PC-9 (cell line): ENCODE results near the gene PBX4.

Experiments used
- EZH2 ChIP-seq: fragments of 200-600 bp; sonication (generic); IDR thresholded peaks from 2 replicates; pipeline ENCODE4 v1.8.0; 2017; ENCODE audit warnings: antibody characterized with exemption, low read depth
- TF ChIP-seq, protein P1 (sequence below): fragments of 200-600 bp; sonication (generic); conservative IDR thresholded peaks from 2 replicates; pipeline ENCODE4 v1.6.1; 2017; ENCODE audit warnings: mixed run types, antibody characterized with exemption, mild to moderate bottlenecking, moderate library complexity

DNA sequence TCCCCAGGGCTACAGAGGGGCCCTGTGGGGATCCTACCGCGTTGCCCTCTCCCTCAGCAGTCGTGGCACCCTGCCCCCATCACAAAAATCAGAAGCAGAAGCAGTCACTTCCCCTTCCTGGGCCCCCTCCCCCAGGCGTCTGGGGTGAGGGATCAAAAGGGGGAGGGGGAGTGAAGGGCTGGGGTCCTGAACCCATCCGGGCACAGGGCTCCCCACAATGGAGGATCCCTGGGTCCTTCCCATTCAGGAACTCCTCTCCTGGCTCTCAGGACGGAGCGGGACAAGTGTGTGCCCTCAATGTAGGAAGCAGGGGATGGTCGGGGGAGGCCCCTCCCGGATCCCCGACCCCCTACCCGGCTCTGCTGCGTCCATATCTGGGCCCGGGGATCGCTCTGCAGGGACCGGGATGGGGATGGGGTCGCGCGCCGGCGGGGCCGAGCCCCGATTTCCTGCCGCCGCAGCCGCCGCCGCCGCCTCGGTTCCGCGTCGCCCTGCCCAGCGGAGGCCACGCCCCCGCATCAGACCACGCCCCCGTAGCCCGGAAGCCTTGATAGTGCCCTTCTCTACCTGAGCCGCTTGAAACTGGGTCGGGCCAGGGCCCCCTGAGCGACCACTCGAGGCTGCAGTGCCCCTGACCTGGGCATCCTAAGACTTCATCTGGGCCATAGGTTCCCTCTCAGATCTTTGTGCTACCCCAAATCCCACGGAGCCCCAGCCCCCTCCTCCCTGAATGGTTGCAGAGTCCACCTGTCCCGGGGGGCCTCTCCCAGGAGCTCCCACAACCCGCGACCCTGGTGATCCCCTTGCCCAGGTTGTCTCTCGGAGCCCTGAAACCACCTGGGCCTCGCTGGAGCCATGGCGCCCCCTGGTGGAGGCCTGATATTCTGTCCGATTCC is 24.9 kb upstream of the PBX4 start, which contains the start of gene GMIP:
- TF ChIP-seq, protein P1, sequence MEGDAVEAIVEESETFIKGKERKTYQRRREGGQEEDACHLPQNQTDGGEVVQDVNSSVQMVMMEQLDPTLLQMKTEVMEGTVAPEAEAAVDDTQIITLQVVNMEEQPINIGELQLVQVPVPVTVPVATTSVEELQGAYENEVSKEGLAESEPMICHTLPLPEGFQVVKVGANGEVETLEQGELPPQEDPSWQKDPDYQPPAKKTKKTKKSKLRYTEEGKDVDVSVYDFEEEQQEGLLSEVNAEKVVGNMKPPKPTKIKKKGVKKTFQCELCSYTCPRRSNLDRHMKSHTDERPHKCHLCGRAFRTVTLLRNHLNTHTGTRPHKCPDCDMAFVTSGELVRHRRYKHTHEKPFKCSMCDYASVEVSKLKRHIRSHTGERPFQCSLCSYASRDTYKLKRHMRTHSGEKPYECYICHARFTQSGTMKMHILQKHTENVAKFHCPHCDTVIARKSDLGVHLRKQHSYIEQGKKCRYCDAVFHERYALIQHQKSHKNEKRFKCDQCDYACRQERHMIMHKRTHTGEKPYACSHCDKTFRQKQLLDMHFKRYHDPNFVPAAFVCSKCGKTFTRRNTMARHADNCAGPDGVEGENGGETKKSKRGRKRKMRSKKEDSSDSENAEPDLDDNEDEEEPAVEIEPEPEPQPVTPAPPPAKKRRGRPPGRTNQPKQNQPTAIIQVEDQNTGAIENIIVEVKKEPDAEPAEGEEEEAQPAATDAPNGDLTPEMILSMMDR = peak; percentile 100
- TF ChIP-seq EZH2 = no peak
